ENCODE results near the gene KLK6. TPM values are rescaled to one million over a fixed set of nuclear protein-coding genes. Genes with fewer than 3 reads are reported as not detected.

Gene KLK6
- total RNA-seq: not detected

DNA sequence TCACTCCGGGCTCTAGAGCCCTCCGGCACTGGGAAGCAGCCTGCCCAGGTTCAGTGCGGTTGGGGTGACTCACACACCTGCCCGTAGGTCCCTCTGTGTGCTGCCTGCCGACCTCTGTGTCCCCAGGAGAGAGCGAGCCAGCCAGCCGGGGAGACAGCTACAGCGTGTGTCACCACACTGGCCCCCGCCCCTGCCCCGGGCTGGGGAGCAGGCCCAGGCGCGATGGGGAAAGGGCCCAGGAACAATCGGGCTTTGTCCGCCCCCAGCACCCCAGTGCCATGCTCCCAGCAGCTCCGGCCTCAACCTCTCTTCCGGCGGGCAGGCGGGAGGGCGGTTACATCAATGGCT lies at the start of gene KLK6:
TSS of gene KLK6 (minus strand) at position 179 of the 348 bp plus-strand sequence. CDS start 1,487 bp downstream, outside the sequence.
- no peaks in the 10 kb centered on the region for H3K4me1 Mint-ChIP-seq
- H3K27me3 Mint-ChIP-seq: no peaks in the 10 kb centered on the region

DNA sequence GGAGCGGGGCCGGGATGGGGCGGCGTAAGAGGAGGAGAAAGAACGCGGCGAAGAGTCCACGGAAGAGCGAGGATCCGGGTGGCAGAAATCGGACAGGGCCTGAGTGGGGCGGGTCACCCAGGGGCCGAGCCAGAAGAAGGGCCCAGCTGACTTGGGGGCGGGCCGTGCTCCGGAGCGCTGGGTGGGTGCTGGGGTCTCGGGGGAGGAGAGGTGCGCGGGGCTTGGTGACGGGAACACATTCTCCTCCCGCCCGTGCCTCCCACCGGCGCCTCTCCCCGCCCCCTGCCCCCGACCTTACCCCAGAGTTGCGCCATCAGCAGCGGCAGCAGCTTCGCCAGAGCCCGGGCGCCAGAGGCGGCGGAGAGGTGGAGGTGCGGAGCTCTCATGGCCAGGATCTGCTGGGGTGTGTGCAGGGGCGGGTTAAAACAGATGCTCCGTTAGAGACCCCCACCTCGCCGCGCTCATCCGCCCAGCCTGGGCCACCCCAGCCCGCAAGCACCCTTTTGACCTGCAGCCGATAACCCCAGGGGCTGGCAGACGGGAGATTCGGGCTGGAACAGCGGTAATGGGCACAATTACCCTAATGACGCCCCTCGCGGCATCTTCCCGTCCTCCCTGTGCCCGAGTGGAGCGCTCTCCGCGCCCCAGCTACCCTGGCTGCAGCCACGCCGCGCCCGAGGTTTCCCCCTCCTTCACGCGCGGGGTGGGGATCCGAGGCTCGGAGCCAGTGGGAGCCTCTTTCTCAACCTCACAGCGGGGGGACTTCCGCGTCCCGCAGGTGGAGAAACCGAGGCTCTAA lies 49.6 kb upstream of the KLK6 start:
- Mint-ChIP-seq H3K4me1 (peaks cover 26% of the 10 kb centered on the region), H3K27me3 (peaks cover 53% of the 10 kb centered on the region), H3K9me3 (no peaks in the 10 kb centered on the region), H3K36me3 (ENCODE audit: low read depth) (peaks cover 2% of the 10 kb centered on the region), H3K4me3 (no peak overlapping the region), H3K27ac (no peak overlapping the region)
- no peak for DNase-seq
- CTCF ChIA-PET: no interaction called here
- POLR2A ChIA-PET: no interaction called here

More for the DNA sequence above, at the start of gene KLK6:
- DNase-seq: no peak
- no peaks in the 10 kb centered on the region for H3K36me3 Mint-ChIP-seq (ENCODE audit: low read depth)
- H3K27ac Mint-ChIP-seq: no peak within 1 kb of the TSS
- ChIA-PET POLR2A (no interaction called here), CTCF (no interaction called here)
- no peak within 1 kb of the TSS for H3K4me3 Mint-ChIP-seq
- no peaks in the 10 kb centered on the region for H3K9me3 Mint-ChIP-seq

DNA sequence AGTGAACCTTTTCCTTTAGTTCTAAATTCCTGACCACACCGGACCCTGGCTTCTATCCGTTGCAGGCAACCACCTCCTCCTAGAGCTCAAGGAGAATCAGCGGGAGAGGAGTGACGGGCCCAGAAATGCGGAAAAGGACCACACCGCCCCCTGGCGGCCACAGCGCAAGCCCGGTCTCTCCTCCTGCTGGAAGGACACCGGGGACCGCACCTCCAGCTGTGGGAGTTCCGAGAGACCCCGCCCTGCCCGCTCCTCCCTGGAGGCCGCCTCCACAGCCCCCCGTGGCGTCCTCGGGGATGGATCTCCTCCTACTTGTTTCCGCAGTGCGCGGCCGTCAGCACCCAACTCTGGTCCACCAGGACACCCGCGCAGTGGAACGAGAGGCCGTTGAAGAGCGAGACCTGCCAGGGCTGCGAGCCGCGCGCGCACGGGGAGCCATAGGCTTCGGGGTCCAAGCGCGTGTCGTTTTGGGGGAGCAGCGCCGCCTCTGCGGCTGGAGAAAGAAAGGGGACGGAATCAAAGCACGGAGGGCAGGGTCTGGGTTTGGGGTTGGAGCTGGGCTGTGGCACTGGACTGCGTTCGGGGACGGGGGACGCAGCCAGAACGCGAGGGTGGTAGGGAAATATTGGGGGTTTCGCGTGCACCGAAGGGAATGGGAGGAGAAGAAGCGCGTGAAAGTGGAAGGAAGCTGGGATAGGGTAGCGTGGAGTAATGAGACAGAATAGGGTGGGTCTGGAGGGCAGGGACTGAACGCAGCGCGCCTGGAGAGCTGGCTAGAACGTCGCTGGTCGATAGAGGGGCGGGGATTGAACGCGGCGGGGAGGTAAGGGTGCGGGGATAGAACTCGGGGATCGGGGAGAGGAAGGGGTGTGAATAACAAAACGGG lies 47.6 kb upstream of the KLK6 start:
- POLR2A ChIA-PET: no interaction called here
- Mint-ChIP-seq H3K36me3 (ENCODE audit: low read depth) (peaks cover 2% of the 10 kb centered on the region), H3K4me3 (no peak overlapping the region), H3K27me3 (peaks cover 53% of the 10 kb centered on the region), H3K4me1 (peaks cover 29% of the 10 kb centered on the region), H3K9me3 (no peaks in the 10 kb centered on the region), H3K27ac (no peak overlapping the region)
- no peak for DNase-seq
- CTCF ChIA-PET: interaction anchor here (1.0 to 1.6 kb wide), 2 partner anchors 80 to 95 kb away, joined by 3 to 4 read pairs; no protein-coding TSS in a partner anchor

DNA sequence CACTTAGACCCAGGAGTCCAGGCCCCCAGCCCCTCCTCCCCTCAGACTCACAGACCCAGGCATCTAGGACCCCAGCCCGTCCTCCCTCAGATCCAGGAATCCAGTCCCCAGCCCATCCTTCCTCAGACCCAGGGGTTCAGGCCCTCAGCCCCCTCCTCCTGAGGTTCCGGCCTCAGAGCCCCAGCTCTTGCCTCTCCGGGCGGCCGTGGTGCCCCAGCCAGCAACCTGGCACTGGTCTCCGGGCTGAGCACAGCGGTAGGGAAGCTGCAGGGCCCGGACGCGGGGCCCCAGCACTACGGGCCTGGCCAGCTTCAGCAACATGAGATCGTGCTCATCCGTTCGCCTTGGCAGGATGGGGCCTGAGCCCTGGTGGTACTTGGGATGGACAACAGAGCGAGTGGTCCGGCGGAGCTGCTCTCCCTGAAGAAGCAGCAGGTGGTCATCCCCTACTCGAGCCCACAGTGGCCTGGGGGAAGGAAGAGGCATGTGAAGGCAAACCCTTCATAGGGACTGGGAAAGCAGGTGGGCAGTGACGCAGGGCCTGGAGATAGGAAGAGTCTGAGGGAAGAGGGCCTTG lies 46.4 kb upstream of the KLK6 start:
- ChIA-PET POLR2A (no interaction called here), CTCF (interaction anchor here (1.6 kb wide), 1 partner anchor 81 kb away, joined by 4 read pairs; no protein-coding TSS in a partner anchor)
- Mint-ChIP-seq H3K9me3 (no peaks in the 10 kb centered on the region), H3K27ac (no peak overlapping the region), H3K36me3 (ENCODE audit: low read depth) (peaks cover 2% of the 10 kb centered on the region), H3K4me1 (peaks cover 29% of the 10 kb centered on the region), H3K4me3 (no peak overlapping the region), H3K27me3 (peaks cover 53% of the 10 kb centered on the region)
- no peak for DNase-seq

DNA sequence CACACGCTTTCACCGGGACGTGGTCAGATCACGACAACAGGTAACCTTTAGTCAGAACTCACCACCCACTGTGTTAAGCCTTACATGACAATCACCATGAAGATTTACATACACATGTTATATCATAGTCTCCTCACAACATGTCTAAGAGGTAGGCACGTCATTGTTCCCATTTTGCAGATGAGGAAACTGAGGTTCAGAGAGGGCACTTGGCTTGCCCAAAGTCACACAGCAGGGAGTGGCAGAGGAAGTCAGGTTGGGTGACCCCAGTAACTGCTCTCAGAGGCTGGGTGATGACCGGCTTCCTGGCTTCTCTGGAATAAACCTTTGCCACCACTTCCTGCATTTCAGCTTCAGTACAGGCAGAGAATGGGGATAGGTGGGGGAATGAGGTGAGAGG lies 44.9 kb upstream of the KLK6 start:
- ChIA-PET POLR2A (no interaction called here), CTCF (no interaction called here)
- Mint-ChIP-seq H3K27ac (no peak overlapping the region), H3K4me1 (peaks cover 25% of the 10 kb centered on the region), H3K9me3 (no peaks in the 10 kb centered on the region), H3K36me3 (ENCODE audit: low read depth) (peaks cover 2% of the 10 kb centered on the region), H3K4me3 (no peak overlapping the region), H3K27me3 (peaks cover 50% of the 10 kb centered on the region)
- DNase-seq: no peak

DNA sequence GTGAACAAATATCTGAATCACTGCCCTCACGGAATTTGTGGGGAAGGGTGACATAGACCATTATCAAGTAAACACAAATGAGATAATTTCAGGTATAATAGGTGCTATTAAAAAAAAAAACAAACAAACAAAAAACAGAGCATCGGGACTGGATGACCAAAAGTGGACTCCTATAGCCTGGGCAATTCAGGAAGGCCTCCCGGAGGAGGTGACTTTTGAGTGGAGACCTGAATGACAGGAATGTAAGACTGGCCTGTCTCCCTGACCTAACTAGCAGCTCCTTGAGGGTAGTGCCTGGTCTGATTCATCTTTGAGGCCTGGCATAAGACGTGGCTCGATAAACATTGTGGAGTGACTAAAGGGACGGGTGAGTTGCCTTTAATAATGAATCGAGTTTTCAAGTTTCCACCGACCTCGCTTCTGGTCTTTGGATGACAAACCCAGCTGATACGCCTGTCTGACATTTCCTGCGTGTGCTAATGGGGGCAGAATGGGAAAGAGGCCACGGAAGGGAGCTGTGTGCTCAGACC lies 43.3 kb upstream of the KLK6 start:
- DNase-seq: no peak
- Mint-ChIP-seq H3K27ac (no peak overlapping the region), H3K4me1 (peaks cover 19% of the 10 kb centered on the region), H3K27me3 (peaks cover 40% of the 10 kb centered on the region), H3K36me3 (ENCODE audit: low read depth) (no peaks in the 10 kb centered on the region), H3K9me3 (no peaks in the 10 kb centered on the region), H3K4me3 (no peak overlapping the region)
- ChIA-PET POLR2A (no interaction called here), CTCF (no interaction called here)

DNA sequence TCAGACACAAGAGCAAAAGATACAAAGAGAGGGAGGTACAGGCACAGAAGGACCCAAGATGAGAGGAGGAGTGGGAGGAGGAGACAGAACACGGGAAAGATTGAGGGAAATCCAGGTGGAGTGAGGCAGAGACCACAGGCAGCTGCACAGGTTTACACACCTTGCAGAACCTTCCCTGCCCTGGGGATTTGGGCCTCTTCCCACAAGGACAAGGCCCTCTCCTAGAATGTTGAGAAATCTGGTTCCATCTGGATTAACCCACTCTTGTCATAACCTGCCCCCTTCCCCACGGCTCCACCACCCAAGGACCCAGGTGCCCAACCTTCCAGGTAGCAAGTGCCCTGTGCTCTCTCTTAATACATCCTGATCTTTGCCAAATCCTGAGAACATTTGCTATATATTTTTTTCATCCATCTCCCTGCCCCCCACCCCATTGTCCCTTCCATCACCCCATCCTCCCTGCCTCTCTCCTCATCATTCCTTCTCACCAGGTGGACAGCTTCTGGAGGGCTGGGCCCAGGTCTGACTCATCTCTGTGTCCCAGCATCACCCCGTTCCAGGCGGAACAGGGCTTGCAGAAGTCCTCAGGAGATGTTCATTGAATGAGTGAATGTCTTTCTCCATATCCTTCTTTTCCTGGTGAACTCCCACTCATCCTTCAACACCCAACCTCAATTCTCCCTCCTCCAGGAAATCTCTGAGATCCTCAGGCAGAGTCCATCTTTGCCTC lies 40.8 kb upstream of the KLK6 start:
- Mint-ChIP-seq H3K27ac (no peak overlapping the region), H3K27me3 (peaks cover 20% of the 10 kb centered on the region), H3K4me3 (no peak overlapping the region), H3K9me3 (no peaks in the 10 kb centered on the region), H3K4me1 (peaks cover 12% of the 10 kb centered on the region), H3K36me3 (ENCODE audit: low read depth) (no peaks in the 10 kb centered on the region)
- CTCF ChIA-PET: no interaction called here
- no peak for DNase-seq
- POLR2A ChIA-PET: no interaction called here

DNA sequence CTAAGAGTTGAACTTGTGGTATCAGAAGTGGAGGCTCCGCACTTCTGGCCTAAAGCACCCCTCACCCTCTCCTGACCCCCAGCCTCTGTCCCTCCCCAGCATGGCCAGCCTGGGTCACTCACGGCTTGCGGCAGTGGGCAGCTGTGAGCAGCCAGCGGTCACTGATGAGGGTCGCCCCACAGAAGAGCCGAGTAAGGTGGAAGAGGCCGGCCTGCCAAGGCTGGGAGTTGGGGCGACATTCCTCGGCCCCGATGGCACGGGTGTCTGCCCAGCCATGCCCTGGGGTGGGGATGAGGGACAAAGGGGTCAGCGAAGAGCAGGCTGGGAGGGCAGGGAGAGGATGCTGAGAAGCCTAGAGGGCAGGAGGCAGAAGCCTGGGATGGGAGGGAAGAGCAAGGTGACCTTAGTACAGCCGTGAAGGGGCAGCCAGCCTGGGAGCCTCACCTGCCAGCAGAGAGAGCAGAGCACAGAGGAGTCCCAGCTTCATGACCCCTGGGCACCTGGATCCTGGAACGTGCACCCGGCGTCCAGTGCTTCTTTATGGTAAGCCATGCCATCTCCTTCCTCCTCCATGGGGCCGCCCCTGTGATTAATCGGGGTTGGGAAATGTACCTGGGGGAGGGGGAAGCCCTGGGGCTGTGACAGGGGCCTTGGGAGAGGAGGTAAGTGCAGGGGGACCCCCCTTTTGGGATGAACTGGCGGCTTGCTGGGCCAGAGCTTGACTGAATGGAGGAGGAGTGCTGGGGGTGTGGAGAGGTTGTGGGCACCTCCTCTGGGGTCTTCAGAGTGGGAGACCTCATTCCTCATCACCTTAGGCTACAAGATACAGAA lies 39.9 kb upstream of the KLK6 start:
- no peak overlapping the region for H3K4me3 Mint-ChIP-seq
- CTCF ChIA-PET: no interaction called here
- no peak for DNase-seq
- POLR2A ChIA-PET: no interaction called here
- H3K27me3 Mint-ChIP-seq: peaks cover 13% of the 10 kb centered on the region
- H3K4me1 Mint-ChIP-seq: peaks cover 4% of the 10 kb centered on the region
- no peaks in the 10 kb centered on the region for H3K9me3 Mint-ChIP-seq
- no peak overlapping the region for H3K27ac Mint-ChIP-seq
- H3K36me3 Mint-ChIP-seq (ENCODE audit: low read depth): no peaks in the 10 kb centered on the region

DNA sequence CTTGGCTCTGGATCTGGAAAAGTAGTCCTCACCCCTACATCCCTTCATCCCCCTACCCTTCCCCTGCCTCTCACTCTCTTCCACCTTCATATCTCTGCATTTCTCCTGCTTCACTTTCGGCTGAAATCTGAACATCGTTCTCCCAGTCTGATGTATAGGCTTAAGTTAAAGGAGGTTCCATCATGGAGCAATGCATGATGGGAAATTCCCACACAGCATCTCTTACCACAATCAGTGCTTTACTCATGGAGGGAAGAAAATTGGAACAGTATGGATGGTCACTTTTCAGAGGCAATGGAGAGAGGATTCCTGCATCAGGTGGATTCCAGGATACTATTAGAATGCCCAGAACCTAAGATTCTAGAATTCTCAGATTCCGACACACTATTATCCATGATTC lies 38.1 kb upstream of the KLK6 start:
- no peak overlapping the region for H3K27ac Mint-ChIP-seq
- no peaks in the 10 kb centered on the region for H3K9me3 Mint-ChIP-seq
- no peak overlapping the region for H3K4me3 Mint-ChIP-seq
- H3K4me1 Mint-ChIP-seq: no peaks in the 10 kb centered on the region
- H3K27me3 Mint-ChIP-seq: peaks cover 6% of the 10 kb centered on the region
- no peaks in the 10 kb centered on the region for H3K36me3 Mint-ChIP-seq (ENCODE audit: low read depth)
- DNase-seq: no peak
- ChIA-PET POLR2A (no interaction called here), CTCF (no interaction called here)

DNA sequence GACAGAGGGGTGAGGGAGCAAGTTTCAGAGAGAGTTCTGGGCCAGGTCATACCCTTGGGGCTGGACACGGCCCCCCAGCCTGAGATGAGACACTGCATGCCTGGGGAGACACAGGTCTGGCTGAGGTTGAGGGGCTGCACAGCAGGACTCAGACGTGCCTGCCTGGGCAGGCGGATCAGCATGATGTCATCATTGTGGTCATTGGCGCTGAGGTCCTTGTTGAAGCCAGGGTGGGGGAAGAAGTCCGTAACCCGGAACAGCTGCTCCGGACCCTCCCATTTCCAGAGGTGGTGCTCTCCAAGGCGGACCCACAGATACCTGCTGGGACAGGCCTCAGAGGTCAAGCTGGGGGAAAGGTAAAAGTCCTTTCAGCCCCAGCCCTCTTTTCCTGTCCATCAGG lies 37.0 kb upstream of the KLK6 start:
- Mint-ChIP-seq H3K9me3 (no peaks in the 10 kb centered on the region), H3K4me3 (no peak overlapping the region)
- POLR2A ChIA-PET: no interaction called here

DNA sequence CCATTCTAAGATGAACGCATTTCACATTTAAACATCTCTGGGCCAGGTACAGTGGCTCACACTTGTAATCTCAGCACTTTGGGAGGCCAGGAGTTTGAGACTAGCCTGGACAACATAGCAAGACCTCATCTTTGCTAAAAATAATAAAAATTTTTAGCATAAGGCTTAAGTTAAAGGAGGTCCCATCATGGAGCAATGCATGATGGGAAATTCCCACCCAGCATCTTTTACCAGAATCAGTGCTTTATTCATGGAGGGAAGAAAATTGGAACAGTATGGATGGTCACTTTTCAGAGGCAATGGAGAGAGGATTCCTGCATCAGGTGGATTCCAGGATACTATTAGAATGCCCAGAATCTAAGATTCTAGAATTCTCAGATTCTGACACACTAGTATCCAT lies 35.9 kb upstream of the KLK6 start:
- no peak for DNase-seq
- POLR2A ChIA-PET: no interaction called here
- H3K36me3 Mint-ChIP-seq (ENCODE audit: low read depth): no peaks in the 10 kb centered on the region
- no peak overlapping the region for H3K27ac Mint-ChIP-seq
- H3K4me1 Mint-ChIP-seq: no peaks in the 10 kb centered on the region
- CTCF ChIA-PET: no interaction called here
- no peaks in the 10 kb centered on the region for H3K9me3 Mint-ChIP-seq
- no peak overlapping the region for H3K4me3 Mint-ChIP-seq
- peaks cover 4% of the 10 kb centered on the region for H3K27me3 Mint-ChIP-seq

More for the DNA sequence above, 37.0 kb upstream of the KLK6 start:
- Mint-ChIP-seq H3K27ac (no peak overlapping the region), H3K27me3 (peaks cover 6% of the 10 kb centered on the region), H3K36me3 (ENCODE audit: low read depth) (no peaks in the 10 kb centered on the region), H3K4me1 (no peaks in the 10 kb centered on the region)
- DNase-seq: no peak
- CTCF ChIA-PET: no interaction called here

DNA sequence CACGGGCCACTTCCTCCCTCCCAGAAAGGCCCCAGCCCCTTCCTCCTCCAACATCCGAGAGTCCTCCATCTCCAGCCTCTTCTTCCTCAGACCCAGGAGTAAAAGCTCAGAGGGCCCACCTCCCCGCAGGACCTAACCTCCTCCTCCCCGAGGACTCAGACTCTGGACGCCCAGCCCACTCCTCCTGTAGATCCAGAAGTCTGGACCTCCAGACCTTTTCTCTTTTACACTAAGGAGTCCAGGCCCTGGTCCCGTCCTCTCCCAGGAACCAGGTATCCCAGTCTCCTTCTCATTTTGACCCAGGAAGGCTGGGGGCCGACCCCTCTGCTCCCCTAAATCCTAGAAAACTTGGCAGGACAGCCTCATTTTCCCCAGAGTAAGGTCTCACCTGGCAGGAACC lies 33.9 kb upstream of the KLK6 start:
- no peaks in the 10 kb centered on the region for H3K9me3 Mint-ChIP-seq
- DNase-seq: no peak
- H3K27ac Mint-ChIP-seq: no peak overlapping the region
- no peak overlapping the region for H3K4me3 Mint-ChIP-seq
- ChIA-PET POLR2A (no interaction called here), CTCF (no interaction called here)
- no peaks in the 10 kb centered on the region for H3K36me3 Mint-ChIP-seq (ENCODE audit: low read depth)
- H3K27me3 Mint-ChIP-seq: no peaks in the 10 kb centered on the region
- H3K4me1 Mint-ChIP-seq: no peaks in the 10 kb centered on the region

Measured in activated CD4-positive, alpha-beta memory T cell treated with anti-CD3 and anti-CD28 coated beads, Interleukin-2, amount 10 ng/mL, durations not matched to agents 7 days and 5 days (primary cell).